GM12892 (cell line): ENCODE data around the gene DLL4.

Experiments used
- POLR2A ChIP-seq: IDR thresholded peaks from 2 replicates; pipeline ENCODE4 v1.6.1; 2011; ENCODE audit warnings: low read depth, low read length, control low read depth
- POLR2AphosphoS5 ChIP-seq: IDR thresholded peaks from 2 replicates; pipeline ENCODE4 v1.6.1; 2011; ENCODE audit warnings: low read depth, low read length, control low read depth

DNA sequence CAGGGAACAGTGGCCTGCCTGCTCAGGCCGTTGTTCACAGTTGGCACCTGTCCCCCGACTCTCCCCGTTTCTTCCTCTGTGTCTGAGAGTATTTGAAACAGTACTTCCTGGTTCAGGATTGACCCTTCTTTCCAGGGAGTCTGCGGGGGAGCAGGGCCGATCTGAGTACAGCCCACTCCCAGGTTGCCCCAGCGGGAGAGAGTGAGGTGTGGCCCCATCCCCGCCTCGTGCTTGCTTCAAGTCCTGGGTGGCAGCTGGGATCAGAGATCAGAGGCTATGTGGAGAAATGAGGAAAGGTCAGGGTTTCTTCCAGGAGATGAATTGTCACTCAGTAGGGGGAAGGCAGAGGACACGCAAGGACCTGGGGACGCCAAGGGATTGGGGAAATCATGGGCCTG lies 6.5 kb upstream of the DLL4 start:
- TF ChIP-seq POLR2A, result no peak
- TF ChIP-seq POLR2AphosphoS5, result no peak
